Measurements from ENCODE around the gene PPP1R3G. TPM values are rescaled to one million over a fixed set of nuclear protein-coding genes. Genes with fewer than 3 reads are reported as not detected.

The PPP1R3G gene
- total and polyA plus RNA-seq, 2 donors (not counting 1 experiment from before 2014, with no cell fraction given) = 0.09 to 0.25 TPM

- Histone ChIP-seq H2AFZ (ENCODE audit: insufficient read depth, low read depth, low read length, poor library complexity, severe bottlenecking) (no peak overlapping the region), H3K9ac (ENCODE audit: low read length) (no peak overlapping the region), H3K27ac (ENCODE audit: low read length in 2 of 2) (no peak overlapping the region), H3K9me3 (ENCODE audit: control extremely low read depth in 1 of 3, control insufficient read depth in 2 of 3, insufficient read depth in 1 of 3, low read length in 2 of 3) (peaks cover 0 to 6% (median 0%) of the 10 kb centered on the region in 3 donors), H3K27me3 (replicated peaks in 1 of 4; ENCODE audit: control extremely low read depth in 1 of 4, control insufficient read depth in 3 of 4, insufficient read depth in 4 of 4, low read length in 3 of 4) (no peaks in the 10 kb centered on the region), H3K4me1 (ENCODE audit: control insufficient read depth in 2 of 2, insufficient read depth in 2 of 2, low read length in 2 of 2) (peaks cover 9 to 11% of the 10 kb centered on the region in 2 donors), H3K36me3 (replicated peaks in 1 of 2; ENCODE audit: control extremely low read depth in 1 of 2, control insufficient read depth in 1 of 2, extremely low read depth in 1 of 2, insufficient read depth in 2 of 2, low read length in 1 of 2) (no peaks in the 10 kb centered on the region), H3K4me3 (ENCODE audit: control extremely low read depth in 1 of 5, extremely low read depth in 1 of 5, insufficient read depth in 1 of 5, low read depth in 2 of 5, low read length in 4 of 5) (no peak overlapping the region), H3K4me2 (replicated peaks; ENCODE audit: low read depth, low read length, poor library complexity, severe bottlenecking) (no peak overlapping the region), H4K20me1 (ENCODE audit: control insufficient read depth, insufficient read depth, low read length, poor library complexity, severe bottlenecking) (no peaks in the 10 kb centered on the region), H3K79me2 (ENCODE audit: control insufficient read depth, insufficient read depth, low read length) (peaks cover 13% of the 10 kb centered on the region)
- Mint-ChIP-seq H3K27ac (no peak overlapping the region), H3K27me3 (no peaks in the 10 kb centered on the region), H3K9me3 (ENCODE audit: insufficient read depth) (no peaks in the 10 kb centered on the region), H3K4me1 (peaks cover 16% of the 10 kb centered on the region), H3K4me3 (no peak overlapping the region)
- ChIA-PET POLR2A (no interaction called here), CTCF (no interaction called here)
- DNase-seq = no peak
- intact Hi-C loops (cut with micrococcal nuclease) = no loop called here
- TF ChIP-seq EZH2 (IDR thresholded peaks at IDR 0.05; ENCODE audit: borderline replicate concordance, insufficient read depth, low read depth, low read length, poor library complexity, severe bottlenecking) = no peak
- TF ChIP-seq, protein P1, sequence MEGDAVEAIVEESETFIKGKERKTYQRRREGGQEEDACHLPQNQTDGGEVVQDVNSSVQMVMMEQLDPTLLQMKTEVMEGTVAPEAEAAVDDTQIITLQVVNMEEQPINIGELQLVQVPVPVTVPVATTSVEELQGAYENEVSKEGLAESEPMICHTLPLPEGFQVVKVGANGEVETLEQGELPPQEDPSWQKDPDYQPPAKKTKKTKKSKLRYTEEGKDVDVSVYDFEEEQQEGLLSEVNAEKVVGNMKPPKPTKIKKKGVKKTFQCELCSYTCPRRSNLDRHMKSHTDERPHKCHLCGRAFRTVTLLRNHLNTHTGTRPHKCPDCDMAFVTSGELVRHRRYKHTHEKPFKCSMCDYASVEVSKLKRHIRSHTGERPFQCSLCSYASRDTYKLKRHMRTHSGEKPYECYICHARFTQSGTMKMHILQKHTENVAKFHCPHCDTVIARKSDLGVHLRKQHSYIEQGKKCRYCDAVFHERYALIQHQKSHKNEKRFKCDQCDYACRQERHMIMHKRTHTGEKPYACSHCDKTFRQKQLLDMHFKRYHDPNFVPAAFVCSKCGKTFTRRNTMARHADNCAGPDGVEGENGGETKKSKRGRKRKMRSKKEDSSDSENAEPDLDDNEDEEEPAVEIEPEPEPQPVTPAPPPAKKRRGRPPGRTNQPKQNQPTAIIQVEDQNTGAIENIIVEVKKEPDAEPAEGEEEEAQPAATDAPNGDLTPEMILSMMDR (IDR thresholded peaks at IDR 0.05) = no peak
- no peak for ATAC-seq (ENCODE audit: low read depth)
- 98% methylated on average over 5 of the region's 8 CpGs for WGBS (ENCODE audit: insufficient coverage)
These were observed 39.4 kb downstream of the PPP1R3G start for GRCh38 chr6:5124526-5124925.

DNA sequence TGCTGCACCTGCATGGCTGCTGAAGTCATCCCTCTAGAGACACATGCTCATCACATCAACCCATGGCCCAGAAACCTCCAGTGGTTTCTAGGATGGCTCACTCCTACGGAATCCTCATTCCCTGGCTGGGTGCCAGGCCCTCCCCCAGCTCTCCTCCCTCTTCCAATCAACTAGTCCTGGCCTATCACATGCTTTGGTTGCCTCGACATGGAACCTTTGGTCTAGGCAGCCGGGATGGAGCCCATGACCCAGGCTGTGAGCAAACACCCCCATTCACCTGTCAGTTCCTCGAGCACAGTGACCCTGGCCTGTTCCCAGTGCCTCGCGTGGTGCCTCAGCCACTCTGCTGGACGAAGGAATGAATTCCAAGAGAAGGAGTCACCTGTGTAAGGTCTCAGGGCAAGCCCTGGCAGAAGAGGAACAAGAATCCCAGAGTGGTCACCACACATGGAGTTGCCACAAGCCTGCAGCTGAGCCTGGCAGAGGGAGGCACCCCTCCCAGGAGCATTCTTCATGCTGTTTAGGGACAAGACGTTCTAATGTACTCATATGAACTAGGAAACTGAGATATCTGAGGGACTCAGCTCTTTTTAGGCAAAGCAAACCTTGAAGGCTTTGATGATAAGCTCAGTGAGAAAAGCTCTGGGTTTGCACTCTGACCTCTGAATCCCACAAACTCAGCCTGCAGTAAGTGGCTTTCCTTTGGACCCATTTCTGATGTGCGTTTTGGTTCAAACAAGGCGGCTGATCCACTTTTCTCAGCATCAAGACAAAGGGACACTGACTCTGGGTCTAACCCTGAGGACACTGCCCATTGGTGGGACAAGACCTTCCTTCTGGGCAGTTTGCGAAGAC lies 40.2 kb downstream of the PPP1R3G start:
- CTCF ChIA-PET = no interaction called here
- no peak overlapping the region for H3K4me3 Mint-ChIP-seq
- WGBS (ENCODE audit: insufficient coverage) = 96% methylated on average over 10 of the region's 11 CpGs

More for the DNA sequence above, 40.2 kb downstream of the PPP1R3G start:
- H3K27ac ChIP-seq (ENCODE audit: low read length in 2 of 2) = no peak overlapping the region
- no peak overlapping the region for H3K4me3 ChIP-seq (ENCODE audit: control extremely low read depth in 1 of 5, extremely low read depth in 1 of 5, insufficient read depth in 1 of 5, low read depth in 2 of 5, low read length in 4 of 5)
- H3K36me3 ChIP-seq (replicated peaks in 1 of 2; ENCODE audit: control extremely low read depth in 1 of 2, control insufficient read depth in 1 of 2, extremely low read depth in 1 of 2, insufficient read depth in 2 of 2, low read length in 1 of 2) = no peaks in the 10 kb centered on the region
- peaks cover 13% of the 10 kb centered on the region for H3K79me2 ChIP-seq (ENCODE audit: control insufficient read depth, insufficient read depth, low read length)
- H3K9me3 ChIP-seq (ENCODE audit: control extremely low read depth in 1 of 3, control insufficient read depth in 2 of 3, insufficient read depth in 1 of 3, low read length in 2 of 3) = peaks cover 0 to 4% (median 0%) of the 10 kb centered on the region in 3 donors
- no peaks in the 10 kb centered on the region for H3K27me3 ChIP-seq (replicated peaks in 1 of 4; ENCODE audit: control extremely low read depth in 1 of 4, control insufficient read depth in 3 of 4, insufficient read depth in 4 of 4, low read length in 3 of 4)
- intact Hi-C loops (cut with micrococcal nuclease) = no loop called here
- DNase-seq (no peak), ATAC-seq (ENCODE audit: low read depth) (no peak)
- H3K9ac ChIP-seq (ENCODE audit: low read length) = no peak overlapping the region
- TF ChIP-seq EZH2 (IDR thresholded peaks at IDR 0.05; ENCODE audit: borderline replicate concordance, insufficient read depth, low read depth, low read length, poor library complexity, severe bottlenecking) = no peak
- TF ChIP-seq, protein P1 (IDR thresholded peaks at IDR 0.05) = no peak
- Mint-ChIP-seq H3K27ac (no peak overlapping the region), H3K4me1 (peaks cover 16% of the 10 kb centered on the region), H3K27me3 (no peaks in the 10 kb centered on the region), H3K9me3 (ENCODE audit: insufficient read depth) (no peaks in the 10 kb centered on the region)
- no peaks in the 10 kb centered on the region for H4K20me1 ChIP-seq (ENCODE audit: control insufficient read depth, insufficient read depth, low read length, poor library complexity, severe bottlenecking)
- no peak overlapping the region for H2AFZ ChIP-seq (ENCODE audit: insufficient read depth, low read depth, low read length, poor library complexity, severe bottlenecking)
- H3K4me2 ChIP-seq (replicated peaks; ENCODE audit: low read depth, low read length, poor library complexity, severe bottlenecking) = no peak overlapping the region
- POLR2A ChIA-PET = no interaction called here
- peaks cover 9 to 11% of the 10 kb centered on the region in 2 donors for H3K4me1 ChIP-seq (ENCODE audit: control insufficient read depth in 2 of 2, insufficient read depth in 2 of 2, low read length in 2 of 2)
